ENCODE results near the gene ATP2A3. TPM values are rescaled to one million over a fixed set of nuclear protein-coding genes. Genes with fewer than 3 reads are reported as not detected.
"Not testable (repeated sequence)": the region's sequence is repeated elsewhere in the genome, so short reads cannot be mapped to it uniquely, and the experiment has no call there.

The ATP2A3 gene
- total and polyA plus RNA-seq, 10 donors = 103 to 240 (median 194) TPM

- H3K4me3 ChIP-seq = no peak overlapping the region
- 91 to 96% (median 94%) methylated on average over 4 to 12 of the region's 12 CpGs for WGBS, 5 donors
- no peaks in the 10 kb centered on the region for H3K9me3 ChIP-seq
- TF ChIP-seq POLR2AphosphoS5 (IDR thresholded peaks at IDR 0.05) = peak in 1 of 3 donors; percentile 8
- TF ChIP-seq POLR2A (IDR thresholded peaks at IDR 0.05) = no peak
- H3K36me3 ChIP-seq = peaks cover 0 to 100% (median 66%) of the 10 kb centered on the region in 6 donors
- DNase-seq = no peak
- peaks cover 0 to 27% (median 11%) of the 10 kb centered on the region in 6 donors for H3K4me1 ChIP-seq
- no peak overlapping the region for H3K27ac ChIP-seq
- no peaks in the 10 kb centered on the region for H3K27me3 ChIP-seq (replicated peaks in 1 of 7)
- intact Hi-C loops (cut with DNase I; ENCODE audit: low total_unique reads) = no loop called here
Measured at GRCh38 chr17:3950584-3950983, 13.7 kb downstream of the ATP2A3 start.

GRCh38 chr17:3949418-3949817 lies 14.8 kb downstream of the ATP2A3 start:
- 57 to 91% (median 85%) methylated on average over 3 of the region's 3 CpGs for WGBS, 5 donors
- Histone ChIP-seq H3K9me3 (no peaks in the 10 kb centered on the region), H3K36me3 (peaks cover 0 to 100% (median 77%) of the 10 kb centered on the region in 6 donors), H3K27me3 (replicated peaks in 1 of 7) (no peaks in the 10 kb centered on the region), H3K4me1 (peaks cover 0 to 17% (median under 1%) of the 10 kb centered on the region in 6 donors), H3K4me3 (no peak overlapping the region), H3K27ac (no peak overlapping the region)
- intact Hi-C loops (cut with DNase I; ENCODE audit: low total_unique reads) = no loop called here
- no peak for TF ChIP-seq CTCF (IDR thresholded peaks at IDR 0.05 in 8 of 11, conservative IDR thresholded peaks at IDR 0.05 in 3 of 11)
- no peak for TF ChIP-seq POLR2A (IDR thresholded peaks at IDR 0.05)
- no peak for TF ChIP-seq POLR2AphosphoS5 (IDR thresholded peaks at IDR 0.05)
- no peak for DNase-seq

GRCh38 chr17:3948551-3948950 lies 15.7 kb downstream of the ATP2A3 start:
- H3K27me3 ChIP-seq (replicated peaks in 1 of 7); H3K9me3 ChIP-seq; intact Hi-C loops (cut with DNase I; ENCODE audit: low total_unique reads); DNase-seq; H3K4me3 ChIP-seq; H3K27ac ChIP-seq: not testable (repeated sequence)
- H3K4me1 ChIP-seq = peaks cover 0 to 17% (median 2%) of the 10 kb centered on the region in 6 donors
- H3K36me3 ChIP-seq = peaks cover 0 to 100% (median 85%) of the 10 kb centered on the region in 6 donors
- 94 to 98% (median 95%) methylated on average over 3 of the region's 3 CpGs for WGBS, 5 donors

GRCh38 chr17:3947318-3947810 lies 16.9 kb downstream of the ATP2A3 start:
- Histone ChIP-seq H3K36me3 (peaks cover 0 to 100% (median 93%) of the 10 kb centered on the region in 6 donors), H3K4me3 (no peak overlapping the region), H3K27me3 (replicated peaks in 1 of 7) (no peaks in the 10 kb centered on the region), H3K9me3 (no peaks in the 10 kb centered on the region), H3K27ac (peak overlapping the region in 1 of 8 donors; percentile 16), H3K4me1 (peaks cover 0 to 16% (median 2%) of the 10 kb centered on the region in 6 donors)
- peak; percentile 20 to 68 (median 33) for TF ChIP-seq POLR2AphosphoS5 (IDR thresholded peaks at IDR 0.05)
- no peak for TF ChIP-seq POLR2A (IDR thresholded peaks at IDR 0.05)
- 88 to 97% (median 95%) methylated on average over 24 to 43 of the region's 43 CpGs for WGBS, 5 donors
- intact Hi-C loops (cut with DNase I; ENCODE audit: low total_unique reads) = no loop called here
- DNase-seq = peak; percentile 64

GRCh38 chr17:3946711-3947235 lies 17.5 kb downstream of the ATP2A3 start:
- peak overlapping the region in 1 of 8 donors; percentile 16 for H3K27ac ChIP-seq
- H3K4me3 ChIP-seq = no peak overlapping the region
- no peaks in the 10 kb centered on the region for H3K27me3 ChIP-seq (replicated peaks in 1 of 7)
- no peak for TF ChIP-seq POLR2AphosphoS5 (IDR thresholded peaks at IDR 0.05)
- TF ChIP-seq POLR2A (IDR thresholded peaks at IDR 0.05) = no peak
- TF ChIP-seq CTCF (IDR thresholded peaks at IDR 0.05 in 8 of 11, conservative IDR thresholded peaks at IDR 0.05 in 3 of 11) = no peak
- intact Hi-C loops (cut with DNase I; ENCODE audit: low total_unique reads) = no loop called here
- peaks cover 0 to 100% (median 95%) of the 10 kb centered on the region in 6 donors for H3K36me3 ChIP-seq
- H3K9me3 ChIP-seq = no peaks in the 10 kb centered on the region
- H3K4me1 ChIP-seq = peaks cover 0 to 16% (median 2%) of the 10 kb centered on the region in 6 donors
- no peak for DNase-seq
- 80 to 97% (median 87%) methylated on average over 5 of the region's 5 CpGs for WGBS, 5 donors
